SH-SY5Y (cell line): ENCODE data around the gene PIP5K1C.

Experiments used
- GATA2 ChIP-seq: IDR thresholded peaks from 2 replicates; pipeline ENCODE4 v1.6.1; 2011; ENCODE audit warnings: mild to moderate bottlenecking, low read depth, low read length
- GATA3 ChIP-seq: IDR thresholded peaks from 2 replicates; pipeline ENCODE4 v1.6.1; 2011; ENCODE audit warnings: low read depth, mild to moderate bottlenecking, low read length, moderate library complexity

- TF ChIP-seq GATA2 = no peak
- no peak for TF ChIP-seq GATA3
Measured at GRCh38 chr19:3632098-3632497, 68.2 kb downstream of the PIP5K1C start.
